Stimulated activated CD4-positive, alpha-beta T cell treated with anti-CD3 and anti-CD28 coated beads, Interleukin-15, amount 100 ng/mL, for 1 hour (primary cell): ENCODE data around the gene TIMM23.
"Not testable (repeated sequence)": the region's sequence is repeated elsewhere in the genome, so short reads cannot be mapped to it uniquely, and the experiment has no call there.

Experiments
- DNase-seq, 2 donors: peaks; one replicate each; pipeline ENCODE4 v3.0.0-alpha.2; 2020; ENCODE audit warnings: low read depth in 1 of 2, low spot score in 1 of 2

TIMM23 gene

DNA sequence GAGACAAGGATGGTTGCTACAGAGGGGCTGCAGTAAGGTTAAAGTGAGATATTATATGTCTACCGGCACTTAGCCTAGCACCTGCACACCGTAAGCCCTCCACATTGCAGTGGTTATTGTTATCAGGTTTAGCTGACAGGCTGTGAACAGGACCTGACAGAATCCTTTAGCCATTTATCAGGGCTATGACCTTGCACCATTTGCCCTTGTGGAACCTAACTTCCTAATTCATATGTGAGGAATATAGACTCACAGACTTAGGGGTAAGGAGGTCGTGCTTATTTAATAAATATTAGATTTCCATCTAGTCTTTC lies 48.0 kb downstream of the TIMM23 start:
- no peak for DNase-seq

- DNase-seq: peak; percentile 62 to 65
Measured at GRCh38 chr10:46022978-46023702, 50.9 kb downstream of the TIMM23 start.

GRCh38 chr10:46024948-46025347 lies 52.7 kb downstream of the TIMM23 start:
- DNase-seq: no peak

DNA sequence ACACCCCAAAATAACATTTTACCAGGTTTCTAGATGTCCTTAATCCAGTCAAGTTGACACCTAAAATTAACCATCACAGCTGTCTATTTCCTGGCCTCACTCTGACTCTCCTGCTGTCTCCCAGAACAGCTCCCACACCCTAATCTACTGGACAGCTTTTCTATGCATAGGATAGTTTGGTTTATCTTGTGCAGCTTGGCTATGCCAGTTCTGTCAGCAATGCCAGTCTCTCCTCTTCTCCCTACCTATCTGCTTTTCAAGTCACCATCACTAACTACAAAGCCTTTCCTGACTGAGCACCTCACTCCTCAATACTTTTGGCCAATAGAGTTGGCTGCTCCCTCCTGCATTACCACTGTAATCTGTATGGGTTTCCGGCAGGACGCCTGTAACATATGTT lies 53.1 kb downstream of the TIMM23 start:
- DNase-seq: no peak

- DNase-seq: no peak
Measured at GRCh38 chr10:46026106-46026505, 53.8 kb downstream of the TIMM23 start.

DNA sequence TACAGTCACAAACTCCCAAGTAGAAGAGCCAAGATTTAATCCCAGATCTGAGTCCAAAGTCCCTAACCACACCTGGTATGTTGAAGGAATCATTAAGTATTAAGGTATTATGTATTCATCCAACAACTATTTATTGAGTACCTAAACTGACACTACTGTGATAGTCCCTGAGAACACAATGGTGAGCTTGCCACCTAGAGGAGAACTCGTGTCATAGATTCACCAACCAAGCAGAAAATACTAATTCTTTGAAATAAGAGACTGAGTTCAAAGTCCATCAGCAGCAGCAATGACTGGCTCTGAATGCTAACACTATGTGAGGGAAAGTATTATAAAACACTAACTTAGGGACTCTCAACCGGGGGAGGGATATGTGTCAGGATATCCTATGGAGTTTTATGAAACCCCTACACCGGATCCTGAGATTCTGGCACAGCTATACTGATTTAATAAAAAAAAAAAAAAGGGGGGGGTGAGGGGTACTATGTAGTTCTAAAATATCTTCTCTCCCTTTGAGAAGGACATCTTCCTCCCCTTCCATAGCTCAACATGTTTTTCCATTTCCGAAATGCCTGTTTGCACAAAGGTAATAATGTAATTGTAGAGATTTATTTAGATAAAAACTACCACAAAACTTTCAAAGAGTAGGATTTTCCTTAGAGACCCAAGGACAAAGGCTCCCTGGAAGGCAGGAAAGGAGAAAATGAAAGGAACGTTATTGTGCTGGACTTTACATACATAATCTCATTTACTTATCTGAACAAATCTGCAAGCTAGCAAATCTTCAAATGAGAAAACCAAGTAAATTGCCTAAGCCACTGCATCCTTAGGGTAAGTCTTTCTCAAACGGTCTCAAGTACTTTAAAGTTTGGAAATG lies 56.5 kb downstream of the TIMM23 start:
- DNase-seq: no peak

- no peak for DNase-seq
Measured at GRCh38 chr10:46029461-46030030, 57.3 kb downstream of the TIMM23 start.

DNA sequence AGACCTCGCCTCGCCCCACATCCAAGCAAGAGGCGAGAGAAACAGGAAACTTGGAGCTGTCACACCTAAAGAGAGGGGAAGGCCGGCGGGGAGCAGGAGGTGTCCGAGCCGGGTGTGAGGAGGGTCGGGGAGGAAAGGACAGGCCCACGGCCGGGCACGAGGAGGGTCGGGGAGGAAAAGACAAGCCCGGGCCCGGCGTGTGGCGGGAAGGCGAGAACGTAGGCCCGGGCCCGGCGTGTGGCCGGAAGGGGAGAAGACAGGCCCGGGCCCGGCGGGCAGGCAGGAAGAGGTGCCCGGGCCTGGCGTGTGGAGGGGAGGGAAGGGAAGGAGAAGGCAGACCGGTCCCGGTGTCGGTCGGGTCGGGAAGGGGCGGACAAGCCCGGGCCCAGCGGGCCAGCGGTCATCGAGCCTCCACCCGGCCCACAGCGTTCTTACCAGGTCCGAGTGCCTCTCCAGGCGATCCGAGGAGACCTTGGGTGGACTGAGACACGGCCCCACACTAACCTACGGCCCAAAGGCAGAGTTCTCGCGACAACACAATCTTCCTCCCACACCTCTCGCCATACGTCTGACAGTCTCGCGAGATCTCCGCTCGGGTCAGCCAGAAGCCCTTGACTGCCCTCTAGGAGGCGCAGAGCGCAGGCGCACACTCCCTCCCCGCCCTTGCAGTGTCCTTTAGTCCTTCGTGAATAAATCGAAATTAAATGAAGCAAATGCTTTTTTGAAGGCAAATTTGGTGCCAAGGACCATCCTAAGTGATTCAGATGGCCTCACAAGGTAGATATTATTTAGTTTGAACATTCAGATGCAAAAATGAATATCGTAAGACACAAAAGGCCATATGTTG lies 58.0 kb downstream of the TIMM23 start, which contains the start of gene NCOA4:
NCOA4 (minus strand) TSS at position 533 of the 847 bp plus-strand sequence. CDS start 13,943 bp downstream, outside the sequence.
- peak; percentile 87 to 88 for DNase-seq

- DNase-seq: no peak
Measured at GRCh38 chr10:46031648-46032532, 59.6 kb downstream of the TIMM23 start.

- no peak for DNase-seq
Measured at GRCh38 chr10:46033602-46034011, 61.3 kb downstream of the TIMM23 start.

GRCh38 chr10:46035923-46036849 lies 63.9 kb downstream of the TIMM23 start:
- no peak for DNase-seq

GRCh38 chr10:46037107-46037825 lies 65.0 kb downstream of the TIMM23 start:
- DNase-seq: no peak

GRCh38 chr10:46040004-46040403 lies 67.7 kb downstream of the TIMM23 start:
- no peak for DNase-seq

DNA sequence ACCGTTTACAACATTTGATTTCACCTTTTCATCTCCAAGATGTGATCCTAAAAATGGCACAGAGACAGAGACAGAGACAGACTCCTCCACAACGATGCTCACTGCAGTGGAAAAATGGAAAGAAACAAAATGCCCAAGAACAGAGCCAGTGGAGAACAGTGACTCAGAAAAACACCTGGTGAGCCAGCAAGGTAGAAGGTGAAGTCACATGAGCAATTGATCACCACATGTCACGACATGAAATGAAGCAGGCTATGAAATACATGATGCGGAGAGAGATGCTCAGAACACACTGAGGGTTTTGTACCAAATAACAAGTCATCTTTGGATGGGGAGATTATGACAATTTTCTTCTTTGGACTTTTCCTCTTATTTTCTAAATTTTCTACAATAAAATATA lies 70.2 kb downstream of the TIMM23 start:
- no peak for DNase-seq

DNA sequence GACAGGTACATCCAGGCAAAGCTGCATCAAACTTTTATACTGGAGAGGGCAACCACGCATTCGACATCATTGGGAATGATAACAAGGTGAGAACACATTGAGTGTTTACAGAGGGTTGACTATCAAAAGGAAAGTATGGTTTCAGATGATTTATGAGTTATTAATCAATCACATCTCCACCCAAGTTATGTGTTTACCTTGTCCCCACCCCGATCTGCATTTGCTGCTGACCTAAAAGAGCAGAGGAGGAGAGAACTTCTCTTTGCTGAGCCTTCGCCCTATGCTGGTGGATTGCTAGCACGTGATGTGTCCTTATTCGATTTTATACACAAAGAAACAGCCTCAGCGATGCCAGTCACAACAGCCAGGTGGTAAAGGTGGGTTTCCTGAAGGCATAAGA lies 74.0 kb downstream of the TIMM23 start, which contains the start of gene MSMB:
MSMB (minus strand) TSS at position 9 of the 400 bp plus-strand sequence. CDS start 32 bp downstream, outside the sequence.
- DNase-seq: no peak

- no peak for DNase-seq
Measured at GRCh38 chr10:46048152-46048551, 75.9 kb downstream of the TIMM23 start.

GRCh38 chr10:46049497-46049831 lies 77.2 kb downstream of the TIMM23 start:
- DNase-seq: not testable (repeated sequence)

DNA sequence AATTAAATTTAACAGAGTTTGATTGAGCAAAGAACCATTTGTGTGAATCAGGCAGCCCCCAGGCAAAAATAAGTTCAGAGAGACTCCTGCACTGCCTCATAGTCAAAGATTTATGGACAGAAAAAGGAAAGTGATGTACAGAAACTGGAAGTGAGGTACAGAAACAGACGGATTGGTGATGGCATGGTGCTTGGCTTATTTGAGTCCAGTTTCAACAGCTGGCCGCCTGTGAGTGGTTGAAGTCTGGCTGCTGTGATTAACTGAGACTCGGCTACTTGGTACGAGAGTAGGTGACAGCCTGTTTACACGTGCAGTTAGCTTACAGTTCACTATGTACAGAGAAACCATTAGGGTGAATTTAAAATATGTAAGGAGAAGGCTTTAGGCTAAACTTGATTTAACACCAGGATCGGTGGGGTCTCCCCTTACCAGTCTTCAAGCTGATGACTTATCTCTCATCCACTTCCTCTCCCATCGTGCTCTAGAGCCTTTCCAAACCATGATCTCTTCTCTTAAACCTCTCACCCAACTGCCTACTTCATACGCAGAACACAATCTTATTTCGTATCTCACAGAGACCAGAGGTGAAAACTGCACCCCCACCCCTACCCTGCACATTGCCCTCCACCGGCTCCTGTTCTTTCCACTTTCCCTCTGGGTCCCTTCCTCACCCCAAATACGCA lies 78.8 kb downstream of the TIMM23 start:
- DNase-seq: no peak
